ENCODE data around the gene SLC7A4. TPM values are rescaled to one million over a fixed set of nuclear protein-coding genes. Genes with fewer than 3 reads are reported as not detected.

Gene SLC7A4
- total RNA-seq, 5 donors from 2014 or later (not counting 1 experiment from before 2014, with no cell fraction given) = 0.14 to 0.76 (median 0.41) TPM; not detected in 2

- Mint-ChIP-seq H3K27me3 (no peaks in the 10 kb centered on the region), H3K4me3 (no peak overlapping the region), H3K9me3 (no peaks in the 10 kb centered on the region), H3K36me3 (no peaks in the 10 kb centered on the region), H3K4me1 (peaks cover 17 to 22% (median 19%) of the 10 kb centered on the region in 3 donors), H3K27ac (no peak overlapping the region)
- ChIA-PET POLR2A (no interaction called here), CTCF (no interaction called here)
- ATAC-seq (replicated peaks in 1 of 4) (no peak), DNase-seq (no peak)
- peaks cover 15 to 65% of the 10 kb centered on the region in 2 donors for H3K36me3 ChIP-seq (ENCODE audit: control insufficient read depth in 2 of 2, extremely low read depth in 1 of 2, insufficient read depth in 1 of 2, low read length in 1 of 2)
- WGBS (ENCODE audit: insufficient coverage) = 93% methylated on average over 10 of the region's 10 CpGs
- no peaks in the 10 kb centered on the region for H3K9me3 ChIP-seq
- H3K4me1 ChIP-seq (ENCODE audit: control insufficient read depth in 1 of 2, extremely low read depth in 1 of 2, insufficient read depth in 2 of 2, low read length in 2 of 2) = peaks cover 7 to 27% of the 10 kb centered on the region in 2 experiments
- peaks cover 0 to under 1% of the 10 kb centered on the region in 2 experiments for H3K27me3 ChIP-seq (replicated peaks in 1 of 2; ENCODE audit: control insufficient read depth in 2 of 2, extremely low read depth in 1 of 2, insufficient read depth in 2 of 2, low read length in 1 of 2)
- H3K4me3 ChIP-seq (ENCODE audit: control insufficient read depth in 1 of 2, extremely low read depth in 1 of 2, low read length in 1 of 2) = no peak overlapping the region
- no peak overlapping the region for H3K27ac ChIP-seq (ENCODE audit: low read length)
Observed at GRCh38 chr22:20996031-20996410, 36.3 kb downstream of the SLC7A4 start.

GRCh38 chr22:20995329-20996030 is 36.9 kb downstream of the SLC7A4 start:
- Histone ChIP-seq H3K4me3 (ENCODE audit: control insufficient read depth in 1 of 2, extremely low read depth in 1 of 2, low read length in 1 of 2) (no peak overlapping the region), H3K4me1 (ENCODE audit: control insufficient read depth in 1 of 2, extremely low read depth in 1 of 2, insufficient read depth in 2 of 2, low read length in 2 of 2) (peaks cover 3 to 22% of the 10 kb centered on the region in 2 experiments), H3K36me3 (ENCODE audit: control insufficient read depth in 2 of 2, extremely low read depth in 1 of 2, insufficient read depth in 1 of 2, low read length in 1 of 2) (peaks cover 15 to 69% of the 10 kb centered on the region in 2 donors), H3K27me3 (replicated peaks in 1 of 2; ENCODE audit: control insufficient read depth in 2 of 2, extremely low read depth in 1 of 2, insufficient read depth in 2 of 2, low read length in 1 of 2) (no peaks in the 10 kb centered on the region), H3K9me3 (no peaks in the 10 kb centered on the region), H3K27ac (ENCODE audit: low read length) (no peak overlapping the region)
- H3K27ac Mint-ChIP-seq = peak overlapping the region in 1 of 2 donors; percentile 16
- H3K9me3 Mint-ChIP-seq = no peaks in the 10 kb centered on the region
- H3K27me3 Mint-ChIP-seq = no peaks in the 10 kb centered on the region
- ChIA-PET CTCF (no interaction called here), POLR2A (no interaction called here)
- no peak for DNase-seq
- WGBS (ENCODE audit: insufficient coverage) = 95% methylated on average over 17 of the region's 23 CpGs
- H3K36me3 Mint-ChIP-seq = no peaks in the 10 kb centered on the region
- no peak overlapping the region for H3K4me3 Mint-ChIP-seq
- no peak for ATAC-seq (replicated peaks in 1 of 4)
- peaks cover 12 to 17% (median 15%) of the 10 kb centered on the region in 3 donors for H3K4me1 Mint-ChIP-seq

GRCh38 chr22:20994902-20995241 is 37.5 kb downstream of the SLC7A4 start:
- H3K27ac Mint-ChIP-seq = peak overlapping the region in 1 of 2 donors; percentile 34

GRCh38 chr22:20994128-20994901 is 38.0 kb downstream of the SLC7A4 start:
- no peak overlapping the region for H3K4me3 Mint-ChIP-seq
- no peaks in the 10 kb centered on the region for H3K27me3 ChIP-seq (replicated peaks in 1 of 2; ENCODE audit: control insufficient read depth in 2 of 2, extremely low read depth in 1 of 2, insufficient read depth in 2 of 2, low read length in 1 of 2)
- H3K36me3 Mint-ChIP-seq = no peaks in the 10 kb centered on the region
- H3K27ac ChIP-seq (ENCODE audit: low read length) = no peak overlapping the region
- H3K4me1 Mint-ChIP-seq = peaks cover 8 to 12% (median 9%) of the 10 kb centered on the region in 3 donors
- ChIA-PET POLR2A (no interaction called here), CTCF (interaction anchor here in 1 of 2 donors (0.6 kb wide), 1 partner anchor 1210 kb away, joined by 4 read pairs; no protein-coding TSS in a partner anchor)
- DNase-seq = no peak
- no peak overlapping the region for H3K4me3 ChIP-seq (ENCODE audit: control insufficient read depth in 1 of 2, extremely low read depth in 1 of 2, low read length in 1 of 2)
- no peaks in the 10 kb centered on the region for H3K9me3 ChIP-seq
- ATAC-seq (replicated peaks in 1 of 4) = no peak
- no peaks in the 10 kb centered on the region for H3K9me3 Mint-ChIP-seq
- H3K36me3 ChIP-seq (ENCODE audit: control insufficient read depth in 2 of 2, extremely low read depth in 1 of 2, insufficient read depth in 1 of 2, low read length in 1 of 2) = peaks cover 15 to 61% of the 10 kb centered on the region in 2 donors
- peaks cover 0 to 18% of the 10 kb centered on the region in 2 experiments for H3K4me1 ChIP-seq (ENCODE audit: control insufficient read depth in 1 of 2, extremely low read depth in 1 of 2, insufficient read depth in 2 of 2, low read length in 2 of 2)
- peak overlapping the region in 1 of 2 donors; percentile 34 for H3K27ac Mint-ChIP-seq
- WGBS (ENCODE audit: insufficient coverage) = 95% methylated on average over 15 of the region's 30 CpGs
- no peaks in the 10 kb centered on the region for H3K27me3 Mint-ChIP-seq

More at GRCh38 chr22:20994902-20995241, 37.5 kb downstream of the SLC7A4 start:
- no peaks in the 10 kb centered on the region for H3K27me3 ChIP-seq (replicated peaks in 1 of 2; ENCODE audit: control insufficient read depth in 2 of 2, extremely low read depth in 1 of 2, insufficient read depth in 2 of 2, low read length in 1 of 2)
- no peak overlapping the region for H3K27ac ChIP-seq (ENCODE audit: low read length)
- peaks cover 15 to 67% of the 10 kb centered on the region in 2 donors for H3K36me3 ChIP-seq (ENCODE audit: control insufficient read depth in 2 of 2, extremely low read depth in 1 of 2, insufficient read depth in 1 of 2, low read length in 1 of 2)
- Mint-ChIP-seq H3K9me3 (no peaks in the 10 kb centered on the region), H3K36me3 (no peaks in the 10 kb centered on the region), H3K27me3 (no peaks in the 10 kb centered on the region), H3K4me3 (no peak overlapping the region), H3K4me1 (peaks cover 6 to 12% (median 11%) of the 10 kb centered on the region in 3 donors)
- ChIA-PET CTCF (no interaction called here), POLR2A (no interaction called here)
- no peak for DNase-seq
- no peak for ATAC-seq (replicated peaks in 1 of 4)
- H3K4me3 ChIP-seq (ENCODE audit: control insufficient read depth in 1 of 2, extremely low read depth in 1 of 2, low read length in 1 of 2) = no peak overlapping the region
- peaks cover 0 to 17% of the 10 kb centered on the region in 2 experiments for H3K4me1 ChIP-seq (ENCODE audit: control insufficient read depth in 1 of 2, extremely low read depth in 1 of 2, insufficient read depth in 2 of 2, low read length in 2 of 2)
- no peaks in the 10 kb centered on the region for H3K9me3 ChIP-seq
- WGBS (ENCODE audit: insufficient coverage) = 88% methylated on average over 6 of the region's 10 CpGs

- 97% methylated on average over 24 of the region's 29 CpGs for WGBS (ENCODE audit: insufficient coverage)
- H3K27ac Mint-ChIP-seq = no peak overlapping the region
- Histone ChIP-seq H3K4me1 (ENCODE audit: control insufficient read depth in 1 of 2, extremely low read depth in 1 of 2, insufficient read depth in 2 of 2, low read length in 2 of 2) (peaks cover 0 to 15% of the 10 kb centered on the region in 2 experiments), H3K27ac (ENCODE audit: low read length) (no peak overlapping the region), H3K4me3 (ENCODE audit: control insufficient read depth in 1 of 2, extremely low read depth in 1 of 2, low read length in 1 of 2) (no peak overlapping the region), H3K9me3 (no peaks in the 10 kb centered on the region), H3K27me3 (replicated peaks in 1 of 2; ENCODE audit: control insufficient read depth in 2 of 2, extremely low read depth in 1 of 2, insufficient read depth in 2 of 2, low read length in 1 of 2) (no peaks in the 10 kb centered on the region), H3K36me3 (ENCODE audit: control insufficient read depth in 2 of 2, extremely low read depth in 1 of 2, insufficient read depth in 1 of 2, low read length in 1 of 2) (peaks cover 15 to 54% of the 10 kb centered on the region in 2 donors)
- ChIA-PET CTCF (interaction anchor here in 1 of 2 donors (0.6 kb wide), 1 partner anchor 1211 kb away, joined by 4 read pairs; no protein-coding TSS in a partner anchor), POLR2A (no interaction called here)
- DNase-seq = no peak
- no peaks in the 10 kb centered on the region for H3K36me3 Mint-ChIP-seq
- no peak overlapping the region for H3K4me3 Mint-ChIP-seq
- peaks cover 5 to 15% (median 9%) of the 10 kb centered on the region in 3 donors for H3K4me1 Mint-ChIP-seq
- ATAC-seq (replicated peaks in 1 of 4) = no peak
- no peaks in the 10 kb centered on the region for H3K9me3 Mint-ChIP-seq
- H3K27me3 Mint-ChIP-seq = no peaks in the 10 kb centered on the region
Observed at GRCh38 chr22:20993304-20994127, 38.8 kb downstream of the SLC7A4 start.
